KMS-11 (cell line): ENCODE results near the gene TMEM131L.
"Not testable (repeated sequence)": the region's sequence is repeated elsewhere in the genome, so short reads cannot be mapped to it uniquely, and the experiment has no call there.

Experiments
- H2AFZ ChIP-seq: fragments of 200-600 bp; sonication (generic); 2 replicates; pipeline ENCODE4 v1.6.1; 2016; ENCODE audit warnings: antibody characterized with exemption, mixed run types, low read depth
- H3K27ac ChIP-seq: fragments of 200-600 bp; sonication (generic); 2 replicates; pipeline ENCODE4 v1.6.1; 2016; ENCODE audit warnings: mild to moderate bottlenecking, mixed run types
- H3K27me3 ChIP-seq: fragments of 200-600 bp; sonication (generic); 2 replicates; pipeline ENCODE4 v1.6.1; 2017; ENCODE audit warnings: mild to moderate bottlenecking, low read depth, mixed run types, moderate library complexity; ENCODE audit not compliant: insufficient read depth
- H3K36me3 ChIP-seq: fragments of 200-600 bp; sonication (generic); 2 replicates; pipeline ENCODE4 v1.6.1; 2017; ENCODE audit warnings: mild to moderate bottlenecking, mixed run types; ENCODE audit not compliant: insufficient read depth
- H3K4me1 ChIP-seq: fragments of 200-600 bp; sonication (generic); 2 replicates; pipeline ENCODE4 v1.6.1; 2016; ENCODE audit warnings: mild to moderate bottlenecking, low read depth, mixed run types; ENCODE audit not compliant: poor library complexity, severe bottlenecking
- H3K4me2 ChIP-seq: fragments of 200-600 bp; sonication (generic); 2 replicates; pipeline ENCODE4 v1.7.0; 2016; ENCODE audit warnings: mild to moderate bottlenecking, mixed run types
- H3K4me3 ChIP-seq: fragments of 200-600 bp; sonication (generic); IDR thresholded peaks from 2 replicates; pipeline ENCODE4 v1.6.1; 2017; ENCODE audit warnings: low read depth, low read length, mixed read lengths; ENCODE audit not compliant: insufficient read depth
- H3K79me2 ChIP-seq: fragments of 200-600 bp; sonication (generic); 2 replicates; pipeline ENCODE4 v1.6.1; 2016; ENCODE audit warnings: low read depth, mixed run types; ENCODE audit not compliant: insufficient read depth
- H3K9ac ChIP-seq: fragments of 200-600 bp; sonication (generic); 2 replicates; pipeline ENCODE4 v1.6.1; 2016; ENCODE audit warnings: mild to moderate bottlenecking, mixed run types
- H4K20me1 ChIP-seq: fragments of 200-600 bp; sonication (generic); 2 replicates; pipeline ENCODE4 v1.6.1; 2016; ENCODE audit warnings: mild to moderate bottlenecking, mixed run types; ENCODE audit not compliant: insufficient read depth
- TF ChIP-seq, protein P1 (sequence below): fragments of 200-600 bp; sonication (generic); conservative IDR thresholded peaks from 2 replicates; pipeline ENCODE4 v1.6.1; 2017; ENCODE audit warnings: low read depth, mild to moderate bottlenecking, antibody characterized with exemption, low read length, moderate library complexity, mixed read lengths

TMEM131L gene

GRCh38 chr4:153466081-153466948 lies at the start of gene TMEM131L:
TMEM131L (plus strand) TSS chr4:153466360; CDS start chr4:153466398, 38 bp downstream.
- TF ChIP-seq, protein P1, sequence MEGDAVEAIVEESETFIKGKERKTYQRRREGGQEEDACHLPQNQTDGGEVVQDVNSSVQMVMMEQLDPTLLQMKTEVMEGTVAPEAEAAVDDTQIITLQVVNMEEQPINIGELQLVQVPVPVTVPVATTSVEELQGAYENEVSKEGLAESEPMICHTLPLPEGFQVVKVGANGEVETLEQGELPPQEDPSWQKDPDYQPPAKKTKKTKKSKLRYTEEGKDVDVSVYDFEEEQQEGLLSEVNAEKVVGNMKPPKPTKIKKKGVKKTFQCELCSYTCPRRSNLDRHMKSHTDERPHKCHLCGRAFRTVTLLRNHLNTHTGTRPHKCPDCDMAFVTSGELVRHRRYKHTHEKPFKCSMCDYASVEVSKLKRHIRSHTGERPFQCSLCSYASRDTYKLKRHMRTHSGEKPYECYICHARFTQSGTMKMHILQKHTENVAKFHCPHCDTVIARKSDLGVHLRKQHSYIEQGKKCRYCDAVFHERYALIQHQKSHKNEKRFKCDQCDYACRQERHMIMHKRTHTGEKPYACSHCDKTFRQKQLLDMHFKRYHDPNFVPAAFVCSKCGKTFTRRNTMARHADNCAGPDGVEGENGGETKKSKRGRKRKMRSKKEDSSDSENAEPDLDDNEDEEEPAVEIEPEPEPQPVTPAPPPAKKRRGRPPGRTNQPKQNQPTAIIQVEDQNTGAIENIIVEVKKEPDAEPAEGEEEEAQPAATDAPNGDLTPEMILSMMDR = no peak
- no peaks in the 10 kb centered on the region for H3K79me2 ChIP-seq
- H2AFZ ChIP-seq = peak within 1 kb of the TSS; percentile 84
- H3K9ac ChIP-seq = peak within 1 kb of the TSS; percentile 95
- H4K20me1 ChIP-seq = no peaks in the 10 kb centered on the region
- H3K27me3 ChIP-seq = no peaks in the 10 kb centered on the region
- H3K4me2 ChIP-seq = peak within 1 kb of the TSS; percentile 83
- H3K4me1 ChIP-seq = peaks cover 34% of the 10 kb centered on the region
- peak within 1 kb of the TSS; percentile 77 for H3K27ac ChIP-seq
- H3K36me3 ChIP-seq = no peaks in the 10 kb centered on the region
- H3K4me3 ChIP-seq = no peak within 1 kb of the TSS

DNA sequence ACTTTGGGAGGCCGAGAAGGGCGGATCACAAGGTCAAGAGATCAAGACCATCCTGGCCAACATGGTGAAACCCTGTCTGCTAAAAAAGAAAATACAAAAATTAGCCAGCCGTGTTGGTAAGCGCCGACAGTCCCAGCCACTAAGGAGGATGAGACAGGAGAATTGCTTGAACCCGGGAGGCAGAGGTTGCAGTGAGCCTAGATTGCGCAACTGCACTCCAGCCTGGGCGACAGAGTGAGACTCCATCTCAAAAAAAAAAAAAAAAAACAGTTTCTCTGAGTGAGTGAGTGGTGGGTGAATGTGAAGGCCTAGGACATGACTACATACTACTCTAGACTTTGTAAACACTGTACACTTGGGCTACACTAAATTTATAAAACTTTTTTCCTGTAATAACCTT lies 49.7 kb upstream of the TMEM131L start:
- H3K4me2 ChIP-seq, H3K9ac ChIP-seq, H3K27ac ChIP-seq, H3K79me2 ChIP-seq, H4K20me1 ChIP-seq, H3K4me3 ChIP-seq, H3K4me1 ChIP-seq, H3K36me3 ChIP-seq, H3K27me3 ChIP-seq, H2AFZ ChIP-seq: not testable (repeated sequence)

DNA sequence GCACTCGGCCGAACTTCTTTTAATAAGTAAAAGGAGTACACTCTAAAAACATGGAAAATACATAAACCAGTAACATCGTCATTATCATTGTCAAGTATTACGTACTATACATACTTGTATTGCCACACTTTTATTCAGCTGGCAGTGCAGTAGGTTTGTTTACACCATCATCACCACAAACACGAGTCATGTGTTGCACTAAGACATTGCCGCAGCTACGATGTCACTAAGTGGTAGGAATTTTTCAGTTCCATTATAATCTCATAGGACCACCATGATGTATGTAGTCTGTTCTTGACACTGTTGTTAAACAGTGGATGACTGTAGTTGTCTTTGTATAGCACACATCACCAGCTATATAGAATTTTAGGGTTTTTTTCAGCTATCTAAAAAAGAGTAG lies 48.0 kb upstream of the TMEM131L start:
- Histone ChIP-seq H3K4me1 (peaks cover 10% of the 10 kb centered on the region), H4K20me1 (no peaks in the 10 kb centered on the region), H3K27ac (no peak overlapping the region), H3K79me2 (no peaks in the 10 kb centered on the region), H3K36me3 (no peaks in the 10 kb centered on the region), H2AFZ (no peak overlapping the region), H3K4me3 (no peak overlapping the region), H3K27me3 (no peaks in the 10 kb centered on the region), H3K4me2 (no peak overlapping the region), H3K9ac (no peak overlapping the region)
- TF ChIP-seq, protein P1 = no peak

GRCh38 chr4:153418558-153418957 lies 47.6 kb upstream of the TMEM131L start:
- TF ChIP-seq, protein P1 = no peak
- Histone ChIP-seq H3K4me2 (no peak overlapping the region), H3K4me3 (no peak overlapping the region), H3K27me3 (no peaks in the 10 kb centered on the region), H3K4me1 (peaks cover 10% of the 10 kb centered on the region), H3K79me2 (no peaks in the 10 kb centered on the region), H4K20me1 (no peaks in the 10 kb centered on the region), H3K9ac (no peak overlapping the region), H2AFZ (no peak overlapping the region), H3K27ac (no peak overlapping the region), H3K36me3 (no peaks in the 10 kb centered on the region)

GRCh38 chr4:153419029-153419428 lies 47.1 kb upstream of the TMEM131L start:
- Histone ChIP-seq H3K79me2 (no peaks in the 10 kb centered on the region), H3K9ac (no peak overlapping the region), H3K27ac (no peak overlapping the region), H3K4me1 (peaks cover 10% of the 10 kb centered on the region), H4K20me1 (no peaks in the 10 kb centered on the region), H3K4me2 (no peak overlapping the region), H3K4me3 (no peak overlapping the region), H3K27me3 (no peaks in the 10 kb centered on the region), H2AFZ (no peak overlapping the region), H3K36me3 (no peaks in the 10 kb centered on the region)
- TF ChIP-seq, protein P1 = no peak
